GM18909 (cell line): Measurements from ENCODE around the gene TNXB.
"Not testable (repeated sequence)": the region's sequence is repeated elsewhere in the genome, so short reads cannot be mapped to it uniquely, and the experiment has no call there.

ENCODE experiments used
- ATAC-seq: cut with Tn5 transposase; IDR thresholded peaks from one replicate; pipeline ENCODE4 v1.9.1; 2021; ENCODE audit warnings: mild to moderate bottlenecking; ENCODE audit not compliant: unreplicated experiment, poor library complexity

TNXB gene

GRCh38 chr6:32109114-32109764, at the start of gene TNXB:
TNXB (minus strand) TSS chr6:32109338; CDS start chr6:32098198, 11,140 bp downstream.
- no peak for ATAC-seq

GRCh38 chr6:32158052-32158451, 48.9 kb upstream of the TNXB start:
- no peak for ATAC-seq

- ATAC-seq = no peak
Measured at GRCh38 chr6:32156891-32157290, 47.8 kb upstream of the TNXB start.

- peak; percentile 73 for ATAC-seq
Measured at GRCh38 chr6:32154514-32155161, 45.5 kb upstream of the TNXB start.

GRCh38 chr6:32153564-32154513, 44.7 kb upstream of the TNXB start, which contains the start of gene PPT2:
PPT2 (plus strand) TSS chr6:32154141; CDS start chr6:32154595, 454 bp downstream.
- ATAC-seq = peak; percentile 39

GRCh38 chr6:32152769-32153563, 43.8 kb upstream of the TNXB start:
- ATAC-seq = no peak

GRCh38 chr6:32151863-32152768, 43.0 kb upstream of the TNXB start, which contains the start of gene PRRT1:
PRRT1 (minus strand) TSS chr6:32151939; CDS start chr6:32151827, 112 bp downstream.
- ATAC-seq = no peak

GRCh38 chr6:32151181-32151862, 42.2 kb upstream of the TNXB start:
- ATAC-seq = no peak

- no peak for ATAC-seq
Measured at GRCh38 chr6:32149932-32150870, 41.1 kb upstream of the TNXB start.

- no peak for ATAC-seq
Measured at GRCh38 chr6:32149092-32149755, 40.1 kb upstream of the TNXB start.

- ATAC-seq = no peak
Measured at GRCh38 chr6:32148289-32149091, 39.4 kb upstream of the TNXB start.

- no peak for ATAC-seq
Measured at GRCh38 chr6:32147401-32148132, 38.4 kb upstream of the TNXB start.

GRCh38 chr6:32146687-32147086, 37.5 kb upstream of the TNXB start:
- ATAC-seq = no peak

- no peak for ATAC-seq
Measured at GRCh38 chr6:32146287-32146686, 37.1 kb upstream of the TNXB start.

- not testable (repeated sequence) for ATAC-seq
Measured at GRCh38 chr6:32144238-32144637, 35.1 kb upstream of the TNXB start.
